ENCODE results near the gene ACAP3. TPM values are rescaled to one million over a fixed set of nuclear protein-coding genes. Genes with fewer than 3 reads are reported as not detected.

The ACAP3 gene
- total RNA-seq, 1 donor from 2014 or later: 63.2 TPM

DNA sequence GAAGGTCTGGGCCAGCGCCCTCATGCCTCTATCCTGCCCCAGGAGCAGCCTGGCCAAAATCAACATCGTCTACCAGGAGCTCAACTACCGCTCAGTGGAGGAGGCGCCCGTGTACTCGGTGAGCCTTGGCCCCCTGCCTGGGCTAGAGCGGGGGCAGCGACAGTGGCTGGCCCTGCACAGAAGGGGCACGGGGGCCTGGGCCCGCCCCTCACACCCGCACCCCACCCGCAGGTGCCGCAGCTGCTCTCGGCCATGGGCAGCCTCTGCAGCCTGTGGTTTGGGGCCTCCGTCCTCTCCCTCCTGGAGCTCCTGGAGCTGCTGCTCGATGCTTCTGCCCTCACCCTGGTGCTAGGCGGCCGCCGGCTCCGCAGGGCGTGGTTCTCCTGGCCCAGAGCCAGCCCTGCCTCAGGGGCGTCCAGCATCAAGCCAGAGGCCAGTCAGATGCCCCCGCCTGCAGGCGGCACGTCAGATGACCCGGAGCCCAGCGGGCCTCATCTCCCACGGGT lies 16.7 kb downstream of the ACAP3 start:
- no peak for DNase-seq (ENCODE audit: low spot score in 2 of 2)
- no peak for FAIRE-seq

DNA sequence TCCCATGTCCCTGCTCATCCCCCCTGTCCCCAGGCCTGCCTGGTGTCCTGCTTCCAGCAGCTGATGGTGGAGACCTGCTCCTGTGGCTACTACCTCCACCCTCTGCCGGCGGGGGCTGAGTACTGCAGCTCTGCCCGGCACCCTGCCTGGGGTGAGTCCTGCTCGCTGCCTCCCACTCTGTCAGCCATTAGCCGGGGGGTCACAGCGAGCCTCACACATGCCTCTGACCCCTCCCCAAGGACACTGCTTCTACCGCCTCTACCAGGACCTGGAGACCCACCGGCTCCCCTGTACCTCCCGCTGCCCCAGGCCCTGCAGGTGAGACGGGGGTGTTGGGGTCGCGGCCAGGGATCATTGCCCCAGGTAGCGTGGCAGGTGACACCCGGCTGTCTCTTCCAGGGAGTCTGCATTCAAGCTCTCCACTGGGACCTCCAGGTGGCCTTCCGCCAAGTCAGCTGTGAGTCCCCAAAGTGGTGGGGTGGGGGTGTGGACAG lies 17.4 kb downstream of the ACAP3 start:
- peak in 1 of 2 donors; percentile 73 for DNase-seq (ENCODE audit: low spot score in 2 of 2)
- FAIRE-seq: no peak

DNA sequence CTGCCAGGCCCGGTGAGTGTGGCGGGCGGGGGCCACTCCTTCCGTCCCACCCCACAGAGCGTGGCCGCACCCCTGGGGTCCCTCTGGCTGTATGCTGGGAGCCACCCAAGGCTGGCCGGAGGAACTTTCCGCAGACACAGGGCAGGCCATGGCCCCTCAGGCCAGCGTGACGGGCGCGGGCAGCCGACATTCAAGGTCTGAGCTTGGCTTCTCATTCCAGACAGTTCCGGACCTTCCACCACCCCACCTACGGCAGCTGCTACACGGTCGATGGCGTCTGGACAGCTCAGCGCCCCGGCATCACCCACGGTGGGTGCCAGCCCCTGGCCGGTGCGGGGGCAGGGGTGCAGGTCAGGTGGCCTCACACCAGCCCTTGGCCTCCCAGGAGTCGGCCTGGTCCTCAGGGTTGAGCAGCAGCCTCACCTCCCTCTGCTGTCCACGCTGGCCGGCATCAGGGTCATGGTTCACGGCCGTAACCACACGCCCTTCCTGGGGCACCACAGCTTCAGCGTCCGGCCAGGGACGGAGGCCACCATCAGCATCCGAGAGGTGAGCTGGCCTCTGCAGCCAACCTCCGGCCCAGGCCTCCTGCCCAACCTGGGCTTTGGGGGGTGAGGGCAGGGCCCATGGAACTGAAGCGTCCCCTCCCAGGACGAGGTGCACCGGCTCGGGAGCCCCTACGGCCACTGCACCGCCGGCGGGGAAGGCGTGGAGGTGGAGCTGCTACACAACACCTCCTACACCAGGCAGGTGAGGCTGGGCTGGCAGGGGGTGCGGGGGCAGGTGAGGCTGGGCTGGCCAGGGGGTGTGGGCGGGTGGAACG lies 20.2 kb downstream of the ACAP3 start:
- DNase-seq (ENCODE audit: low spot score in 2 of 2) (no peak), FAIRE-seq (no peak)

DNA sequence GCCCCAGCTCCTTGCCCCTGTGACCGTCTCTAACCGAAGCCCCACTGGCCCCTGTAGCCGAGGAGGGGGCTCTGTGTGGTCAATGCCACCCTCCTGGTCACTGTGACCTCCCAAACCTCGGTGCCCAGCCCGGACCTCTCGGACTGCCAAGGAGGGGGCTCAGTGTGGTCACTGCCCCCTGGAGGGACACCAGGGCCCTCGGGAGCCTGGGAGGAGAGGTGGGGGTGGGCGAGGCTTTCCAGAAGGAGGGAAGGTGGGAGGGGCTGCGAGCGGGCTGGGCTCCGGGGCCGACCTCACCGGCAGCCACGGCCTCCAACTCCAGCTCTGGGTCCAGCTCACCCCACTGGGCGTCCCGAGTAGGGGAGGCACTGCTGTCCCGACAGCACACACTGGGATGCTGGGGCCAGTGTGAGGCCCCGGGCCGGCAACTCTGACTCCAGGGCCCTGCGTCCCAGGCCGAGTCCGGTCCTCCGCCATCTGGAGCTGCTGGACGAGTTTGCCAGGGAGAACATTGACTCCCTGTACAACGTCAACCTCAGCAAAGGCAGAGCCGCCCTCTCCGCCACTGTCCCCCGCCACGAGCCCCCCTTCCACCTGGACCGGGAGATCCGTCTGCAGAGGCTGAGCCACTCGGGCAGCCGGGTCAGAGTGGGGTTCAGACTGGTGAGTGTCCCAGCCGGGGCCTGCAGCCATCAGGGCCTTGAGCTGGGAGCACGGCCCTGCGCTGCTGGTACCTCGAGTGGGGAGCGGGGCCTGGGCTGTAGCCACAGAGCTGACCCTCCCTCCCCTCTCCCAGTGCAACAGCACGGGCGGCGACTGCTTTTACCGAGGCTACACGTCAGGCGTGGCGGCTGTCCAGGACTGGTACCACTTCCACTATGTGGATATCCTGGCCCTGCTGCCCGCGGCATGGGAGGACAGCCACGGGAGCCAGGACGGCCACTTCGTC lies 21.1 kb downstream of the ACAP3 start:
- DNase-seq (ENCODE audit: low spot score in 2 of 2): no peak
- FAIRE-seq: no peak

DNA sequence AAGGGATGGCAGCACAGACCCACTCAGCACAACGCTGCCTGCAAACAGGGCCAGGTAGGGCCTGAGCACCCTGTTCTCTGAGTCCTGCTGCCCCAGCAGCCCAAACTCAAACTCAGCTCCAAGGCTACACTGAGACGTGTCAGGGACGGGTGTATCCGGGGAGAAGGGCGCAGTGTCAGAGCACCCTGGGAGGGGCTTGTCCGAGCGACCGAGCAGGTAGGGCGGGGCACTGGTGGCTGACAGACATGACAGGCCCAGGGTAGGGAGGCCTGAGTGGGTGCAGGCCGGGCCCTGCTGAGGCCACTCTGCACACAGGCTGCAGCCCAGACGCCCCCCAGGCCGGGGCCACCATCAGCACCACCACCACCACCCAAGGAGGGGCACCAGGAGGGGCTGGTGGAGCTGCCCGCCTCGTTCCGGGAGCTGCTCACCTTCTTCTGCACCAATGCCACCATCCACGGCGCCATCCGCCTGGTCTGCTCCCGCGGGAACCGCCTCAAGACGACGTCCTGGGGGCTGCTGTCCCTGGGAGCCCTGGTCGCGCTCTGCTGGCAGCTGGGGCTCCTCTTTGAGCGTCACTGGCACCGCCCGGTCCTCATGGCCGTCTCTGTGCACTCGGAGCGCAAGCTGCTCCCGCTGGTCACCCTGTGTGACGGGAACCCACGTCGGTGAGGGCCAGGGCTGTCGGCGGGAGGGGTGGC lies 22.0 kb downstream of the ACAP3 start:
- no peak for FAIRE-seq
- no peak for DNase-seq (ENCODE audit: low spot score in 2 of 2)

DNA sequence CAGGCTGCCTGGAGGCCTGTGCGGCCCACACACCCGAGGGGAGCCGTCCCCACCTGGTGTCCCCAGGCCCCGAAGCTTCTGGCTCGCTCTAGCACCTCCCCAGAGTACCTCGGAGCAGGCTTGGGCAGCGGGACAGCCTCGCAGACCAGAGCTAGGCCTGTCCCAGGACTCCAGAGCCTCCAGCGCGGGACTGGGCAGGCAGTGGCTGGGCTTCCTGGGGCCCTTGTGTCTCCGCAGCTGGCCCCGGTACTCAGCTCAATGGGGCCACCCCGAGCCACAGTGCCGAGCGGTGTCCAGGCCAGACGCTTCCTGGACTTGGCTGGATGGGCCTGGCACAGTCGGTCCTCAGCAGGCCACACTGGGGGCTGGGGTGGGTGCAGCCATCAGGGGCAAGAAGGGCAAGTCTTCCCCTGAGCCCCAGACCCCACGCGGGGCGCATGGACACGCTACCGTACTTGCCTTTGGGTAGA lies 22.6 kb downstream of the ACAP3 start:
- FAIRE-seq (no peak), DNase-seq (ENCODE audit: low spot score in 2 of 2) (no peak)

DNA sequence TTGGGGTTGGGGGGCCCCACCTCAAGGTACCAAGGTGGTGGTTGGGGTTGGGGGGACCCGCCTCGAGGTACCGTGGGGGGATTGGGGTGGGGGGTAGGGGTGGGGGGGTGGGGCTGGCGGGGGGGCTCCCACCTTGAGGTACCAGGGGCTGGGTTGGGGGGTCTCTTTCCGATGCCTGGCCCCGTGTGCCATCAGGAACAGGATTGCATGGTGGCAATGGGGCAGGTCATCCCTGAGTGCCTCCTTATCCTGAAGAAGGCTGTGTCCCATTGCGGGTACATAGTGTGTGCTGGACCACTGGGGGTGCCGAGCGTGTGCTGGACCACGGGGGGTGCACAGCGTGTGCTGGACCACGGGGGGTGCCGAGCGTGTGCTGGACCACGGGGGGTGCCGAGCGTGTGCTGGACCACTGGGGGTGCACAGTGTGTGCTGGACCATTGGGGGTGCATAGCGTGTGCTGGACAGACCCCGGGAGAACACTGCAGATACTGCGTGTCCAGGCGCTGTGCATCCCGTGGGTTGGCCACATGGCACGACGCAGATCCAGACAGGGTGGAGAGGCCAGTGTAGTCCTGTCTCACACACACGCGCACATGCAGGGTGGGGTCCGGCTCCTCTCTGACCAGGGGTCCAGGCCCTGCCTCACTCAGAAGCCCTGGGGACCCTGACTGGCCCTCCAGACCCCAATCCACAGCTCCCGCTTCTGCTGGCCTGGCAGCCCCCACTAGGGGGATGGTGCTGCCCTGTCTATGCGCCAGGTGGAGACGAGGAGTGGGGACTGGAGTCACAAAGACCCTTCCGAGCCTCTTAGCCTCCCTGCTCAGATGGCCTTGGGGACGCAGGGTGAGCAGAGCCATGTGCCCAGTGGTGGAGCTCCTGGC lies 23.3 kb downstream of the ACAP3 start:
- FAIRE-seq: no peak
- no peak for DNase-seq (ENCODE audit: low spot score in 2 of 2)

DNA sequence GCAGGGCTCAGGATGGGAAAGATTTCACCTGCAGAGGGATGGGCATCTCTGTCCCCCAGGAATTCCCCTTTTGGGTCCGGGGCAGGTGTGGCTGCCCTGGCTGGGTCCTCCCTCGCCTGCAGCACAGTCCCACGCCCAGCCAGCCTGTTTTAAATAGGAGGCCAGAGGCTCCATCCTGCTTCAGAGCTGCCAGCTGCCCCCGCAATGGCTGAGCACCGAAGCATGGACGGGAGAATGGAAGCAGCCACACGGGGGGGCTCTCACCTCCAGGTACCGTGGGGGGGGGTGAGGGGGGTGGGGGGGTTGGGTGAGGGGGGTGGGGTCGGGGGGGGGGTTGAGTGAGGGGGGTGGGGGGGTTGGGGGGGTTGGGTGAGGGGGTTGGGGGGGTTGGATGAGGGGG lies 23.9 kb downstream of the ACAP3 start:
- FAIRE-seq: no peak
- DNase-seq (ENCODE audit: low spot score in 2 of 2): peak in 1 of 2 donors; percentile 61

DNA sequence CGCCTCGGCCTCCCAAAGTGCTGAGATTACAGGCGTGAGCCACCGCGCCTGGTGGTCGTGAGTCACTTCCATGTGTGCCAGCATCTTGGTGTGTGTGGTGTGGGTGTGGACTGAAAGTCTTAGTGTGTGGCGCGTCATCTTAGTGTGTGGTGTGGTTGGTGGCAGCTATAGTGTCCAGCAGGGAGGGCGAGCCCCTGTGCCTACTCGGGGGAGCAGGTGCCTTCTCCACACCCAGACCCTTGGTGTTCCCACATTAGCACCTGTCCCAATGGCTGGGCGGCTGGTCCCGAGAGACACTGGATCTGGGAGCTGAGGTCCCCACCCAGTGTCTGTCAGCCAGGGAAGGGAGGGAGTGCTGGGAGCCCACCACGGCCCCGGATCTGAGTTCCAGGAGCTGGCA lies 24.7 kb downstream of the ACAP3 start:
- DNase-seq (ENCODE audit: low spot score in 2 of 2): no peak
- no peak for FAIRE-seq

DNA sequence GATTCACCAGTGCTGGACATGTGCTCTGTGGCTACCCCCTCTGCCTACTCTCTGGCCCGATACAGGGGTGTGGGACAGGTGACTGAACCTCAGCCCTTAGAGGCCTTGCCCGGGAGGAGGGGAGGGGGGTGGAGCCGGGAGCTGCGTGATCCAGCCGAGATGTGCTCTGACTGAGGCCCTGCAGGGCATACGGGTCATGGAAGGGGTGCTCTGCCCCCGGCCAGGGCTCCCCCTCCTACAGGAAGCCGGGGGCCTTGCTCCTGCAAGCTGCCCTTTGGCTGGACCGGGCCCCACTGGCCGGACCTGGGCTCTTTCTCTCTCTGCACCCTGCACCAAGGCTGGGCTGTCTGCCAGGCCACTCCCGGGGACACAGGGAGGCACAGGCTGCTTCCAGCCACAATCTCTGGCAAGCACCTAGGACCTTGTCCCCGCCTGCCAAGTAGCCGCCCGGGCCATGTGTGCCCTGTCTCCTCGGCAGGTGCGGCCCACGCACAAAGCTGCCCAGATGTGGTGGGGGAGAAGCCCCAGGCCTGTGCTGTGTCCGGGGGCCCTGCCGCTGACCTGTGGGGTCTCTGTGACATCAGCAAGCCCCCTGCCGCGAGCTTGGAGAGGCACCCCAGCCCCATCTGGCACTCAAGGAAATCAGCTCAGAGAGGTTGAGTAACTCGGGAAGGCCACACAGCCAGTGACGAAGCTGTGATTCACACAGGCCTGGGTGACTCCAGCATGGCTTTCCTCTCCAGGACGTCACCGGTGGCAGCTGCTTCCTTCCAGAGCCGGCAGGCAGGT lies 26.0 kb downstream of the ACAP3 start:
- FAIRE-seq (no peak), DNase-seq (ENCODE audit: low spot score in 2 of 2) (no peak)

DNA sequence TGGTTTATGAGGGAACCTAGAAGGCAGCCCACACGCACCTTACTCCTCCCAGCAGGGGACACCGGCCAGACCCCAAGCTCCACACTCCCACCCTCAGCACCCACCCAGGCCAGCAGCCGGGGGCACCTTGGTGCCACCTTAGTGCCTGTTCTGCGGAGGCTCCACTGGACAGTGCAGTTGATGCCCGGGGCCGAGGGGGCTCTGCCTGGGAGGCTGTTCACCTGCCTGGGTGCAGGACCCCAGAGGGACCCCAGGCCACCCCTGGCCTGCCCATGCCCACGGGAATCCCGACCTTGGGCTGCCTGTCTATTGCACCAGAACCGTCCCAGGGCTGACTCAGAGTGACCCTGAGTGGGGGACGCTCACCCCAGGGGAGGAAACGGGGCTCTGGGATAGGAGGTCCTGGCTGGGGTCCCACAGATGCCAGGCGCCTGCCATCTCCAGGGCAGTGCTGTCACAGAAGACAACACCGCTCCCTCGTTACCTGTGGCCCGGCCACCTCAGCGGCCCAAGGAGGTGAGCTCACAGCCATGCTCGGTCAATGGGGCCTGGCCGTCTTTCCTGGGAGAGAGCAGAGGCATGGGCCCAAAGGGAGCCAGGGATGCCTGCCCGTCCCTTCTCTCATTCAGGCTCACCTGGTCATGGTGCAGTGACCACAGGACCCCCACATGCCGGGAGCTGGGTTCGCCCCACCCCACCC lies 26.8 kb downstream of the ACAP3 start:
- DNase-seq (ENCODE audit: low spot score in 2 of 2) (no peak), FAIRE-seq (no peak)

DNA sequence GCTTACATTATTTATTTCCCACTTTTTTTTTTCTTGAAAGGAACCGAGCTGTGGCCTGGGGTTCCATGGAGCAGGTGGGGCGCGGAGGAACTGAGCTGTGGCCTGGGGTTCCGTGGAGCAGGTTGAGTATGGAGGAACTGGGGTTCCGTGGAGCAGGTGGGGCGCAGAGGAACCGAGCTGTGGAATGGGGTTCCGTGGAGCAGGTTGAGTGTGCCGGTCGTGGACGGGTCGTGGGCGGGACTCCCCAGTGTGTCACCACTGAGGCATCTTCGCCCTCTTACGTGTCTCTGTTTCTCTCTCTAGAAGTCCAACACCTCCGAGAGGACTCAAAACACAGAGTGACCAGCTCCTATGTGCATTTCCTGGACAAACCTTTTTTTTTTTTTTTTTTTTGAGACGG lies 28.7 kb downstream of the ACAP3 start:
- DNase-seq (ENCODE audit: low spot score in 2 of 2): no peak
- FAIRE-seq: no peak

DNA sequence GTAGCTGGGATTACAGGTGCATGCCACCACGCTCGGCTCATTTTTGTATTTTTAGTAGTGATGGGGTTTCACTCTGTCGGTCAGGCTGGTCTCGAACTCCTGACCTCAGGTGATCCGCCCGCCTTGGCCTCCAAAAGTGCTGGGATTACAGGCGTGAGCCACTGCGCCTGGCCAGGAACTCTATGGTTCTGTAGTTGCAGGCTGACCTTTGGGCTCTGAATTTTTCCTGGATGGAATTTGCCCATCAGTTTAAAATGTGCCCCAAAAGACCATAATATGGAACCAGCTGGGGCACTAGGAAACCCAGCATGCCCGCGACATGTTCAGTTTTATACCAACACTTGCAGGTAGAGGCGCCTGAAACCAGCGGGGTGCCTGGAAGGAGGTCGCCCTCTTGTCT lies 29.1 kb downstream of the ACAP3 start:
- DNase-seq (ENCODE audit: low spot score in 2 of 2) (no peak), FAIRE-seq (no peak)

DNA sequence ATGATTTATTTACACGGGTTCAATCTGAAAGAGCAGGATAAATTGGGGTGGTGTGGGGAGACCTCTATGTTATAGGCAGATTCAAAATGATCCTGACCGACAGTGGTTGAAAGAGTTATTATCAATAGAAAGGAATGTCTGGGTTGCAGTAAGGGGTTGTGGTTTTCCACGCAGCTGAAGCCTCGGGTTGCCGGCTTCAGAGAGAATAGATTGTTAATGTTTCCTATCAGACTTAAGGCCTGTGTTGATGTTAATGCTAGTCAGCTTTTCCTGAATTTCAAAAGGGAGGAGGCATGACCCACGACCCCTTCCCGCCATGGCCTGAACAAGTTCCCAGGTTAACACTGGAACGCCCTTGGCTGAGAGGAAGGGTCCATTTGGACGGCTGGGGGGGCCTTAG lies 31.9 kb downstream of the ACAP3 start:
- no peak for FAIRE-seq

DNA sequence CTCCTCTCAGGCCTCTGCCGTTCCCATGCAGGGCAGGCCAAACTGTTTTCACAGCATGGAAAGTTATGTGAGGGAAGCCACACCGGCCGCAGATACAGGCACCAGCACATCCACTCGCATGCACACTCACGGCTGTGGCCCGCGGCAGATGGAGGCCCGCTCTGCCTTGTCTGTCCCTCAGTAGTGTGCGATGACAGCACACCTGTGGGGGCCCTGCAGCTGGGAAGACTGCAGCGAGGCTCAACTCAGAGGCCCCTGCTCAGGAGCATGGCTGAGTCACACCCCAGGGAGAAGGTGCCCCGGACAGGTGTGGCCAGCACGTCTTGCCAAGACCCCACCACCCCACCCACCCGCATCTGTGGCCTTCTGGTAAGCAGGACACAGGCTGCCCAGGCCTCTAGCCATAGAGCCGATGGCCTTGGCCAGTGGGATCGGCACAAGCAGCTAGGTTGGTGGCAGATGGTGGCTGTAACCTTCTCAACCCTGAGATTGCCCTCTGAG lies 32.7 kb downstream of the ACAP3 start:
- FAIRE-seq (no peak), DNase-seq (ENCODE audit: low spot score in 2 of 2) (no peak)

More for the DNA sequence above, 31.9 kb downstream of the ACAP3 start:
- DNase-seq (ENCODE audit: low spot score in 2 of 2): no peak

DNA sequence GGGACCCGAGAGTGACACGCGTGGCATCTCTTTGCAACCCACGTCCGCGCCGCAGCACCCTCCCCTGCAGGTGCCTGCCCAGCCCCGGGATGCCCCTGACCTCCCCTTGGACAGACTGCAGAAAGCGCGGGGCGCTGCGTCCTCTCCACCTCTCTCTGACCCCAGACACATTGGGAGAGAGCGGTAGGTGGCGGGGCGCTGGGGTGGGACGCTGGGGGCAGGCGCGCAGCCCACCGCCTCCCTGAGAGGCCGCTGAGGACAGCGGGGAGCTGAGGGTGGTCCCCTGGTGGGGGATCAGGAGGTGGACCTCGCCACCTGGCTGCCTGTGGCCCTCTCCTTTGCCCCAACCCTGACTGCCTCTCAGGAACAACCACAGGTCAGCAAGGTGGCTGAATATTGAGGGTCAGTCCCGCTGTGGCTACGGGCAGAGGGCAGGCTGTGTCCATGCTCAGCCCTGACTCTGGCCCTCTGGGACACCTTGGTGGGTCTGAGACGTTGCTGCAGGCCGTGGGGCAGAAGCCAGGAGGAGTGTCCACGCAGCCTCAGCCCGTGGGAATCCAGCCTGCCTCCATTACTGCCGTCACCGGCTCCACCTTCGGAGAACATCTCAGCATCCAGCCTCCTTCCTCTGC lies 33.3 kb downstream of the ACAP3 start:
- no peak for DNase-seq (ENCODE audit: low spot score in 2 of 2)
- no peak for FAIRE-seq

All from frontal cortex (tissue), 4 donors.